Measurements from ENCODE around the gene PLA2R1. TPM values are rescaled to one million over a fixed set of nuclear protein-coding genes. Genes with fewer than 3 reads are reported as not detected.

Gene PLA2R1
- total RNA-seq, 2 donors from 2014 or later = 3.2 to 6.7 TPM

GRCh38 chr2:159938395-159938794, 124.0 kb downstream of the PLA2R1 start:
- Histone ChIP-seq H3K4me3 (no peak overlapping the region), H3K27me3 (no peaks in the 10 kb centered on the region), H3K9me3 (no peaks in the 10 kb centered on the region), H3K27ac (no peak overlapping the region), H3K36me3 (no peaks in the 10 kb centered on the region), H3K9ac (ENCODE audit: low read depth in 2 of 2, low read length in 2 of 2) (no peak overlapping the region), H3K4me1 (no peaks in the 10 kb centered on the region)
- no peak for DNase-seq
- intact Hi-C loops (cut with DNase I) = no loop called here
- TF ChIP-seq CTCF (IDR thresholded peaks at IDR 0.05) = no peak

GRCh38 chr2:159936471-159936870, 125.9 kb downstream of the PLA2R1 start:
- no peak for DNase-seq
- no peaks in the 10 kb centered on the region for H3K9me3 ChIP-seq
- no peak overlapping the region for H3K4me3 ChIP-seq
- no peak for TF ChIP-seq CTCF (IDR thresholded peaks at IDR 0.05)
- H3K9ac ChIP-seq (ENCODE audit: low read depth in 2 of 2, low read length in 2 of 2) = no peak overlapping the region
- H3K27ac ChIP-seq = no peak overlapping the region
- H3K4me1 ChIP-seq = no peaks in the 10 kb centered on the region
- intact Hi-C loops (cut with DNase I) = no loop called here
- H3K36me3 ChIP-seq = no peaks in the 10 kb centered on the region
- H3K27me3 ChIP-seq = no peaks in the 10 kb centered on the region

GRCh38 chr2:159933727-159934049, 128.7 kb downstream of the PLA2R1 start:
- no peak for TF ChIP-seq CTCF (IDR thresholded peaks at IDR 0.05)
- H3K27ac ChIP-seq = no peak overlapping the region
- no peaks in the 10 kb centered on the region for H3K36me3 ChIP-seq
- no peak overlapping the region for H3K4me3 ChIP-seq
- intact Hi-C loops (cut with DNase I) = no loop called here
- H3K27me3 ChIP-seq = no peaks in the 10 kb centered on the region
- H3K9me3 ChIP-seq = no peaks in the 10 kb centered on the region
- H3K4me1 ChIP-seq = no peaks in the 10 kb centered on the region
- DNase-seq = no peak
- no peak overlapping the region for H3K9ac ChIP-seq (ENCODE audit: low read depth in 2 of 2, low read length in 2 of 2)

- Histone ChIP-seq H3K9ac (ENCODE audit: low read depth in 2 of 2, low read length in 2 of 2) (no peak overlapping the region), H3K27me3 (no peaks in the 10 kb centered on the region), H3K4me1 (no peaks in the 10 kb centered on the region), H3K27ac (no peak overlapping the region), H3K9me3 (no peaks in the 10 kb centered on the region), H3K4me3 (no peak overlapping the region), H3K36me3 (no peaks in the 10 kb centered on the region)
- no peak for DNase-seq
- intact Hi-C loops (cut with DNase I) = no loop called here
- no peak for TF ChIP-seq CTCF (IDR thresholded peaks at IDR 0.05)
These were observed 129.2 kb downstream of the PLA2R1 start for GRCh38 chr2:159933040-159933726.

- TF ChIP-seq CTCF (IDR thresholded peaks at IDR 0.05) = no peak
- intact Hi-C loops (cut with DNase I) = loop anchor here (10.0 kb wide), 1 partner anchor 112 kb away; no protein-coding TSS in a partner anchor
- no peak for DNase-seq
- no peaks in the 10 kb centered on the region for H3K9me3 ChIP-seq
- H3K27me3 ChIP-seq = no peaks in the 10 kb centered on the region
- H3K9ac ChIP-seq (ENCODE audit: low read depth in 2 of 2, low read length in 2 of 2) = no peak overlapping the region
- H3K4me3 ChIP-seq = no peak overlapping the region
- H3K36me3 ChIP-seq = no peaks in the 10 kb centered on the region
- H3K27ac ChIP-seq = no peak overlapping the region
- no peaks in the 10 kb centered on the region for H3K4me1 ChIP-seq
These were observed 135.7 kb downstream of the PLA2R1 start for GRCh38 chr2:159926695-159927094.

Data from colonic mucosa (tissue), 4 donors.